C1 segment of cervical spinal cord (tissue), 14 donors: ENCODE measurements around the gene SNX30.
A peak's percentile ranks its signal among the peaks of the same experiment; 100 is the strongest.

Experiments used
- DNase-seq, 14 donors: peaks; one replicate each; lab custom pipeline; 2025; lab: John Stamatoyannopoulos, UW

SNX30 gene

DNA sequence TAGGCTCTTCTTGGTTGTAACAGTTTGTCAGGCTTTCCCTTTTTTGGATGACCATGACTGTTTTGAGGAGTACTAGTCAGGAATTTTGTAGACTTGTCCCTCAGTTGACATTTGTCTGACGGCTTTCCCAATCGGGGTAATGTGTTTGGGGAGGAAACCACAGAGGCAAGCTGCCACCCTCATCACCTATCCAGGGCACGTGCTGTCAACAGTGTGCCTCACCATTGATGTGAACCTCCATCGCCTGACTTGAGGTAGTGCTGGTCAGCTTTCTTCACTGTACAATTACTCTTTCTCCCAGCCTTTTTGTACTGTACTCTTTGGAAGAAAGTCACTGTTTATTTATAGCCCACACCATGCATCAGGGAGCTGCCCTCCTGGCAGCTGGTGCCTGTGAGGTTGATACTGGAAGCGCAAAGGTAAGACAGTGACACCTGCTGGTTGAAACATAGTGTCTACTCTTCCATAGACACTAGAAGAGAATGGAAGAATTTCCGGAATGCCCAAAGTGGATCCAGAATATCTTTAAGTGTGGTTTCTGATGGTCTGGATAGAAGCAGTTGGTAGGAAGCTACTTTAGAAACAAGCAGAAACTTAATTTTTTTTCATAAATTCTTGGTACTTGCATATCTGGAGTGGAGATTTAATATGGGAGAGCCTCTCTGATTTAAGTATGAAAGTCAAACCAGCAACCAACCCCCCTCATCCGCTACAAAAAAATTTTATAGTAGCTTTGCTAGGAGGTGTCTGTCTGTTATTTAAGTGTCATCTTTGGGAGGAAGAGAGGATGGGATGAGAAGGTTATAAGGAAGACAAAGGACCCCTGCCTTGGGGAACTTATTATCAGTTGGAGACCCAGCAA lies 69.3 kb downstream of the SNX30 start:
- DNase-seq: peak in 2 of 14 donors; percentile 4 to 85

- no peak for DNase-seq
These were observed 70.3 kb downstream of the SNX30 start for GRCh38 chr9:112820881-112821280.

DNA sequence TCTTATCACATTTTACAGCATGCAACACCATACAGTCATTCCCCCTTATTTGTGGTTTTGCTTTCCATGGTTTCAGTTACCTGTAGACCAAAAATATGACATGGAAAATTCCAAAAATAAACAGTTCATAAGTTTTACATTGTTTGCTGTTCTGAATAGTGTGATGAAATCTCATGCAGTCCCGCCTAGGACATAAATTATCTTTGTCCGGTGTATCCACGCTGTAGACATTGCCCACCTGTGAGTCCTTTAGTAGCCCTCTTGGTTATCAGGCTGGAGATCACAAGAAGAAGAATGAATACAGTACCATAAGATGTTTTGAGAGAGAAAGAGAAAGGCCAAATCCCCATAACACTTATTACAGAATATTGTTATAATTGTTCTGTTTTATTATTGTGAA lies 72.1 kb downstream of the SNX30 start:
- DNase-seq: no peak

- no peak for DNase-seq
These were observed 72.7 kb downstream of the SNX30 start for GRCh38 chr9:112823257-112823656.

DNA sequence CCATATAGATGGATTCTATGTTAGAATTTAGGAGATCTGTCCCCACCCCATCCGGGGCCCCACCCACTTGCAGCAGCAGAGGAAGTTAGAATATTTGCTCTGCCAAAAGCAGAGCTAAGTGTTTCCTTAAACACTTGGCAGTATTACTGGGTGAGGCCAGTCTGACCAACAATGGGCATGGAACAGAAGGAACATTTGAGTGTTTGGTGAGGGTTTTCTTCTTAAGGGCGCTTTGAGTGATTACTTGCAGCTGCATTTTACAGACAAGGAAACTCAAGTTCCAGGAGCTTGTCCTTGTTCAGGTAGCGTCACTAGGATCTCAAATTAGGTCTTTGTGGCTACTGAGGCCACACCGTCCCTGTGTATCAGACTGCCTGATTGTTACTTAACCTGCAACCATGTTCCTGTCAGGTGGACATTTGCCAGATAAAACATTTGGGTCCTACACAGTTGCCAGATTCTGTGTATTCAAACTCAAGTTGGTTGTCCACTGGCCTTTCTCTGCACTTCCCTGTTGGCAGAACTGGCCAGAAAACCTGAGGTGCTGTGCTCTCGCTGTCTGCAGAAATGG lies 80.8 kb downstream of the SNX30 start:
- DNase-seq: peak in 1 of 14 donors; percentile 68

DNA sequence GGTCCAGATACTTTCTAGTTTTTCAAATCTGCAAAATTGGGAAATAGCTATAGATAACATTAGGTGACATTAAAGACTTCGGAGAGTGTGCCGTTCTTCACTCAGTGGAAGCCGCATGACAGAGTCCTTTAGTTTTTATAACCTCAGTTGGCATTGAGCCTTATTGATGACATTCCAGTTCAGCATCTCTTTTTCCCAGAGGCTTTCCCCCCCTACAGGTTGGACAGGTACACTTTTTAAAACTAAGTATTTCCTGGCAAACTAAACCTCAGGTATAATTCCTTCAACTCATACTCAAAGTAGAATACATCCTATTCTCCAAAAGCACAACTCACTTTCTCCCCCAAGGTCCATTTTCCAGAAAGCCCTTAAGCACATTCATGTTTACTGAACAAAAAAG lies 81.4 kb downstream of the SNX30 start:
- no peak for DNase-seq

GRCh38 chr9:112833081-112833480 lies 82.5 kb downstream of the SNX30 start:
- no peak for DNase-seq

DNA sequence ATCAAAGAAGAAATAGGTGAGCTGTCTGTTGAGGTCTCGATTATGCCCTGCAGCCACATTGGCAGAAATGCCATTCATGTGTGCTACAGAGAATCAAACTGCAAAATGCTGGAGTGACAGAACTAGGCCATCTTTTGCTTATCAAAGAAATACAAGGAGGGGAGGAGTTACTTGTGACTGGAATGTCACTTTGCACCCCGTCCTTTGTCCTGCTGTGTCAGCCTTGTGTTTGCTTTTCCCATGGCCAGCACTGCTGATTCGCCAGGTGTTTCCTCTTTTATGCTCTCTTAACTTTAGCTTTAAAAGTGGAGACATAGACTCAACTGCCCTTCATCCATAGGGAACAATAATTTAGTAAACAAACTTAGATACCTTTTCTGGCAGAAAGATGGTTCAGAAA lies 85.8 kb downstream of the SNX30 start:
- no peak for DNase-seq

GRCh38 chr9:112838342-112838741 lies 87.8 kb downstream of the SNX30 start:
- no peak for DNase-seq

- peak in 1 of 14 donors; percentile 15 for DNase-seq
These were observed 88.8 kb downstream of the SNX30 start for GRCh38 chr9:112839331-112839730.

- peak in 1 of 14 donors; percentile 14 for DNase-seq
These were observed 90.7 kb downstream of the SNX30 start for GRCh38 chr9:112841261-112841660.

DNA sequence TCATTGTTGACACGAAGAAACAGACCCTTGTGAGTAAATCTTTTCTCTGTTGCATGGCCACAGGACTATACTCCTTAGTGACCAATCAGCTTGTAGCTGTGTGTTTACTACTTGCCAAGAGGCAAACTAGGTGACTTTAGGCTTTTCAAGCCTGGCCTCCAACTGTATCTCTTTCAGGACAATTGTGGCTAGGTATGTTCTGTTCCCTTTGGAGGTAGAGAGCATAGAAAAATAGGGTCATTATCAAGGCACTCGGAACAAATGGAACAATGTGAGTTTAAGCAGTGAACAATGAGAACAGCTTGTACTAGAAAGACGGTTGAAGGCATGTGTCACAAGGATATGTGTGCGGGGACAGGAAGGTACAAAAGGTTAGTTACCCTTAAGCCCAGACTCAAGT lies 92.0 kb downstream of the SNX30 start:
- no peak for DNase-seq

- peak in 11 of 14 donors; percentile 5 to 77 (median 30) for DNase-seq
These were observed 94.4 kb downstream of the SNX30 start for GRCh38 chr9:112844771-112845542.

- DNase-seq: no peak
These were observed 96.2 kb downstream of the SNX30 start for GRCh38 chr9:112846528-112847488.

DNA sequence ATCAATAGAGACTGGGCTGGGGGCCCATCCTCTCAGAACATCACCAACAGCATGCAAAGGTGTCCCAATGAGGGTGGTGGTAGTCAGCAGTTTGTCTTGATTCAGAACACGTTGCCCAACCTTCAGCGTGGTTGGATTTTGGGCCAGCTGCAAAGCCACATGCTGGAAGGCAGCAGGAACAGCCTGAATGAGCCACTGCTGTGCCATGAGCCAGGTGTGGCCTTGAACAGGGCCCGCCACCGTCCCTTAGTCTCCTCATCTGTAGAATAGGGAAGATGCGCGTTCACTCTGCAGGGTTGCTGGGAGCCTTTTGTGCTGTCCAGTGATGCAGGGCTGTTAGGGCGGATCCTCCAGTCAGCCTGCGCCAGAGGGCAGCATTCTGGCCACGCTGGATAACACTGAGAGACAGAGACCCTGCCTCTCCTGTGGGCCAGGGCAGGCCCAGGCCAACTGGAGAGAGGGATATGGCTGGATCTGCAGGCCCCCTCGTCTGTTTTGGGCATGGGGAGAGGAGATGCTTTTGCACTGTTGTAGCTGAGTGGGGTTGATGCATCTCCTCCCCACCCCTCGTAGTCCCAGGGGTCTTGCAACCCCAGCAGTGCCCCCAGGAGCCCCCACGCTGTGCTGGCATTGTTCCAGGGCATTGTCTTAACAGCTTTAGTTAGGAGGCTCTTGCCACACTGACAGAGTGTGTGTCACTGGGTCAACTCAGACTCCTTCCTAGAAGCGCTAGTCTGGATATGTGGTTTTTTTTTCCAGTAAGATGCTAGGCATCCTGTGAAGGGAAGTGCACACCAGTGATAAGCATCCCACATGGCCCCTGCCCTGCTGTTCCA lies 98.0 kb downstream of the SNX30 start:
- DNase-seq: no peak

- no peak for DNase-seq
These were observed 98.9 kb downstream of the SNX30 start for GRCh38 chr9:112849363-112849922.

DNA sequence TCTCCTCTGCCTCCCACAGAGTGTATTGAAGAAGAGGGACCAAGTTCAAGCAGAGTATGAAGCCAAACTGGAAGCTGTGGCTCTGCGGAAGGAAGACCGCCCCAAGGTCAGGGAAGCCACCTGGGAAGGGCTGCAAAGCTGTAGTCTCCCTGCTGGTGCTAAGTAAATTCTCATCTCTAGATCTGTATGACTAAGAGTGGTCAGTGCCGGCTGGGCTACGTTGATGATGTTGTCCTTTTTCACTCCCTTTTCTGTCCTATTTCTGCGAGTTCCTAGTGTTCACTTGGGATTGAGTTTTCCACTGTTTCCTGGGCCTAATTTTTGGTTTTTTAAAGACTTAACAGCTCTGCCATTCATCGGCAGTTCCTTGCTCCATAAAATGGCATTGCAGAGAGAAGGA lies 100.3 kb downstream of the SNX30 start:
- DNase-seq: no peak

- peak in 11 of 14 donors; percentile 2 to 68 (median 41) for DNase-seq
These were observed 102.4 kb downstream of the SNX30 start for GRCh38 chr9:112852741-112853504.
